ENCODE measurements around the gene ALG12. TPM values are rescaled to one million over a fixed set of nuclear protein-coding genes. Genes with fewer than 3 reads are reported as not detected.

Gene ALG12
- total and polyA plus RNA-seq, 2 of the 13 experiments (the other 11 are each of a cell fraction or from before 2014, with no cell fraction given), result 7.8 to 15.8 TPM

DNA sequence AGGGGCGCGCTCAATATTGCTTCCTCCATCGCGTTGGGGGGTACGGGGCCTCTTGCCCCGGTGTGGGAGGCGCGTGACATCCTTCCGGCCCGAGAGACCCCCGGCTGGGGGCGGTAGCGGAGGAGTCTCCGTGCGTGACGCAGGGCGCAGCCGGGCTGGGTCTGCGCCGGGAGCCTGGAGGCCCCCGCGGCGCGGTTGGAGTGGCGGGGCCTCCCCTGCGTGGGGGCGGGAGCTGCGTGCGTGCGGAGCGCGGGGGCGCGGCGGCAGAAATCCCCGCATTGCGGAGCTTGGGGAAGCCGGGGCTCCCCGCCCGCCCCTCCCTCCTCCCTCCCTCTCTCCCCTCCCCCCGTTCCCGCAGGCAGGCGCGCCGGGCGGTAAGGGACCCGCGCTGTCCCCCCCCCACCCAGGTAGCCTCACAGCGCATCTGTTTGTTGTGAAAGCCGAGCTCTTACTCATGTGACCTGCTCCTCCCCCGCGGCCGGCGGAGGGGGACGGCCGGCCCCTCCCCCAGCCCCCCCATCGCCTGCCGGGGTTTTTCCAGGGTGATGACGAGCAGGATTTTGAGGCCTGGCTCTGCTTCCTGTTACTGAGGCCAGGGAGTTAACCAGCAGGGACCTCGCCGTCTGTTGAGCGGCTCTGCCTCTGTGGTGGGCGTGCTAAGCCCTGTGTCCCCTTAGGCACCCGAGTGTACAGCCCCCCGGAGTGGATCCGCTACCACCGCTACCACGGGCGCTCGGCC lies 43.9 kb upstream of the ALG12 start (continued):
- TF ChIP-seq, protein P1, sequence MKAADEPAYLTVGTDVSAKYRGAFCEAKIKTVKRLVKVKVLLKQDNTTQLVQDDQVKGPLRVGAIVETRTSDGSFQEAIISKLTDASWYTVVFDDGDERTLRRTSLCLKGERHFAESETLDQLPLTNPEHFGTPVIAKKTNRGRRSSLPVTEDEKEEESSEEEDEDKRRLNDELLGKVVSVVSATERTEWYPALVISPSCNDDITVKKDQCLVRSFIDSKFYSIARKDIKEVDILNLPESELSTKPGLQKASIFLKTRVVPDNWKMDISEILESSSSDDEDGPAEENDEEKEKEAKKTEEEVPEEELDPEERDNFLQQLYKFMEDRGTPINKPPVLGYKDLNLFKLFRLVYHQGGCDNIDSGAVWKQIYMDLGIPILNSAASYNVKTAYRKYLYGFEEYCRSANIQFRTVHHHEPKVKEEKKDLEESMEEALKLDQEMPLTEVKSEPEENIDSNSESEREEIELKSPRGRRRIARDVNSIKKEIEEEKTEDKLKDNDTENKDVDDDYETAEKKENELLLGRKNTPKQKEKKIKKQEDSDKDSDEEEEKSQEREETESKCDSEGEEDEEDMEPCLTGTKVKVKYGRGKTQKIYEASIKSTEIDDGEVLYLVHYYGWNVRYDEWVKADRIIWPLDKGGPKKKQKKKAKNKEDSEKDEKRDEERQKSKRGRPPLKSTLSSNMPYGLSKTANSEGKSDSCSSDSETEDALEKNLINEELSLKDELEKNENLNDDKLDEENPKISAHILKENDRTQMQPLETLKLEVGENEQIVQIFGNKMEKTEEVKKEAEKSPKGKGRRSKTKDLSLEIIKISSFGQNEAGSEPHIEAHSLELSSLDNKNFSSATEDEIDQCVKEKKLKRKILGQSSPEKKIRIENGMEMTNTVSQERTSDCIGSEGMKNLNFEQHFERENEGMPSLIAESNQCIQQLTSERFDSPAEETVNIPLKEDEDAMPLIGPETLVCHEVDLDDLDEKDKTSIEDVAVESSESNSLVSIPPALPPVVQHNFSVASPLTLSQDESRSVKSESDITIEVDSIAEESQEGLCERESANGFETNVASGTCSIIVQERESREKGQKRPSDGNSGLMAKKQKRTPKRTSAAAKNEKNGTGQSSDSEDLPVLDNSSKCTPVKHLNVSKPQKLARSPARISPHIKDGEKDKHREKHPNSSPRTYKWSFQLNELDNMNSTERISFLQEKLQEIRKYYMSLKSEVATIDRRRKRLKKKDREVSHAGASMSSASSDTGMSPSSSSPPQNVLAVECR (CRISPR knock-in tag; IDR thresholded peaks at IDR 0.05; ENCODE audit: borderline replicate concordance), result peak; percentile 58
- TF ChIP-seq, protein P2, sequence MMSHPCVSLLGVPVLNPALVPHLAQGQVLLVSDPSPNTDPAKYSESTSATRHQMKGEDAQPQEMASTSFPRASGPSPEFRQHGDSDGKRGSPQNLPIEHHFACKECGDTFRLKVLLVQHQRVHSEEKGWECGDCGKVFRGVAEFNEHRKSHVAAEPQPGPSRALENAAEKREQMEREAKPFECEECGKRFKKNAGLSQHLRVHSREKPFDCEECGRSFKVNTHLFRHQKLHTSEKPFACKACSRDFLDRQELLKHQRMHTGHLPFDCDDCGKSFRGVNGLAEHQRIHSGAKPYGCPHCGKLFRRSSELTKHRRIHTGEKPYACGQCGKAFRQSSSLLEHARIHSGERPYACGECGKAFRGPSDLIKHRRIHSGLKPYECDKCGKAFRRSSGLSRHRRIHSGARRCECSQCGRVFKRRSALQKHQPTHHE (CRISPR knock-in tag; IDR thresholded peaks at IDR 0.05; ENCODE audit: borderline replicate concordance), result no peak
- TF ChIP-seq ZNF737 (CRISPR knock-in tag; IDR thresholded peaks at IDR 0.05; ENCODE audit: borderline replicate concordance) (no peak), RBFOX2 (IDR thresholded peaks at IDR 0.05; ENCODE audit: low read depth, low read length) (peak; percentile 42; the same call in 1 of the 2 replicates), ZNF563 (CRISPR knock-in tag; IDR thresholded peaks at IDR 0.05) (no peak), MTA3 (CRISPR knock-in tag; IDR thresholded peaks at IDR 0.05) (no peak), CCAR2 (optimal IDR thresholded peaks at IDR 0.05; ENCODE audit: low read depth, low read length) (no peak), POLR2A (IDR thresholded peaks at IDR 0.05; ENCODE audit: insufficient read depth in 1 of 2, low read depth in 2 of 2, low read length in 2 of 2) (peak in 1 of 2 experiments; percentile 50; a peak in 1 of 4 replicates), ZFP82 (CRISPR knock-in tag; IDR thresholded peaks at IDR 0.05; ENCODE audit: borderline replicate concordance) (0 out of 2 replicates have a peak, but pooled peaks have one; percentile 72), ZNF749 (CRISPR knock-in tag; IDR thresholded peaks at IDR 0.05; ENCODE audit: borderline replicate concordance) (no peak), NFKBIZ (CRISPR knock-in tag; IDR thresholded peaks at IDR 0.05) (no peak), NR2F1 (CRISPR knock-in tag; IDR thresholded peaks at IDR 0.05) (peak in 1 of 2 experiments; percentile 35; a peak in 1 of 4 replicates), ZNF121 (CRISPR knock-in tag; IDR thresholded peaks at IDR 0.05) (no peak)
- TF ChIP-seq, protein P3, sequence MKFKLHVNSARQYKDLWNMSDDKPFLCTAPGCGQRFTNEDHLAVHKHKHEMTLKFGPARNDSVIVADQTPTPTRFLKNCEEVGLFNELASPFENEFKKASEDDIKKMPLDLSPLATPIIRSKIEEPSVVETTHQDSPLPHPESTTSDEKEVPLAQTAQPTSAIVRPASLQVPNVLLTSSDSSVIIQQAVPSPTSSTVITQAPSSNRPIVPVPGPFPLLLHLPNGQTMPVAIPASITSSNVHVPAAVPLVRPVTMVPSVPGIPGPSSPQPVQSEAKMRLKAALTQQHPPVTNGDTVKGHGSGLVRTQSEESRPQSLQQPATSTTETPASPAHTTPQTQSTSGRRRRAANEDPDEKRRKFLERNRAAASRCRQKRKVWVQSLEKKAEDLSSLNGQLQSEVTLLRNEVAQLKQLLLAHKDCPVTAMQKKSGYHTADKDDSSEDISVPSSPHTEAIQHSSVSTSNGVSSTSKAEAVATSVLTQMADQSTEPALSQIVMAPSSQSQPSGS (CRISPR knock-in tag; IDR thresholded peaks at IDR 0.05), result no peak
- TF ChIP-seq, protein P4, sequence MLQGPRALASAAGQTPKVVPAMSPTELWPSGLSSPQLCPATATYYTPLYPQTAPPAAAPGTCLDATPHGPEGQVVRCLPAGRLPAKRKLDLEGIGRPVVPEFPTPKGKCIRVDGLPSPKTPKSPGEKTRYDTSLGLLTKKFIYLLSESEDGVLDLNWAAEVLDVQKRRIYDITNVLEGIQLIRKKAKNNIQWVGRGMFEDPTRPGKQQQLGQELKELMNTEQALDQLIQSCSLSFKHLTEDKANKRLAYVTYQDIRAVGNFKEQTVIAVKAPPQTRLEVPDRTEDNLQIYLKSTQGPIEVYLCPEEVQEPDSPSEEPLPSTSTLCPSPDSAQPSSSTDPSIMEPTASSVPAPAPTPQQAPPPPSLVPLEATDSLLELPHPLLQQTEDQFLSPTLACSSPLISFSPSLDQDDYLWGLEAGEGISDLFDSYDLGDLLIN (CRISPR knock-in tag; IDR thresholded peaks at IDR 0.05; ENCODE audit: borderline replicate concordance), result no peak
- TF ChIP-seq, protein P5, sequence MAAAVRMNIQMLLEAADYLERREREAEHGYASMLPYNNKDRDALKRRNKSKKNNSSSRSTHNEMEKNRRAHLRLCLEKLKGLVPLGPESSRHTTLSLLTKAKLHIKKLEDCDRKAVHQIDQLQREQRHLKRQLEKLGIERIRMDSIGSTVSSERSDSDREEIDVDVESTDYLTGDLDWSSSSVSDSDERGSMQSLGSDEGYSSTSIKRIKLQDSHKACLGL (CRISPR knock-in tag; IDR thresholded peaks at IDR 0.05), result 0 out of 2 replicates have a peak, but pooled peaks have one; percentile 20
- TF ChIP-seq, protein P6, sequence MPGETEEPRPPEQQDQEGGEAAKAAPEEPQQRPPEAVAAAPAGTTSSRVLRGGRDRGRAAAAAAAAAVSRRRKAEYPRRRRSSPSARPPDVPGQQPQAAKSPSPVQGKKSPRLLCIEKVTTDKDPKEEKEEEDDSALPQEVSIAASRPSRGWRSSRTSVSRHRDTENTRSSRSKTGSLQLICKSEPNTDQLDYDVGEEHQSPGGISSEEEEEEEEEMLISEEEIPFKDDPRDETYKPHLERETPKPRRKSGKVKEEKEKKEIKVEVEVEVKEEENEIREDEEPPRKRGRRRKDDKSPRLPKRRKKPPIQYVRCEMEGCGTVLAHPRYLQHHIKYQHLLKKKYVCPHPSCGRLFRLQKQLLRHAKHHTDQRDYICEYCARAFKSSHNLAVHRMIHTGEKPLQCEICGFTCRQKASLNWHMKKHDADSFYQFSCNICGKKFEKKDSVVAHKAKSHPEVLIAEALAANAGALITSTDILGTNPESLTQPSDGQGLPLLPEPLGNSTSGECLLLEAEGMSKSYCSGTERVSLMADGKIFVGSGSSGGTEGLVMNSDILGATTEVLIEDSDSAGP (CRISPR knock-in tag; IDR thresholded peaks at IDR 0.05; ENCODE audit: borderline replicate concordance), result 0 out of 2 replicates have a peak, but pooled peaks have one; percentile 40
